H1 (cell line): ENCODE data around the gene RSAD1. TPM values are rescaled to one million over a fixed set of nuclear protein-coding genes. Genes with fewer than 3 reads are reported as not detected.

ENCODE experiments used
- CTCF ChIA-PET: fragments of 300-600 bp; sonication (Branson Sonifier 250); formaldehyde crosslinking; loops from one replicate; lab custom pipeline; 2021; ENCODE audit not compliant: partially characterized antibody; lab: Charles Lee
- POLR2A ChIA-PET: fragments of 300-600 bp; sonication (Branson Sonifier 250); formaldehyde crosslinking; loops from one replicate; lab custom pipeline; 2021; ENCODE audit warnings: inconsistent platforms; ENCODE audit not compliant: partially characterized antibody; lab: Charles Lee
- DNase-seq, 2 experiments: peaks; one replicate each; pipeline versions ENCODE4 v3.0.0 to v3.0.0-alpha.2; 2010 to 2022; ENCODE audit warnings: low spot score in 2 of 2, low read depth in 1 of 2, mixed read lengths in 1 of 2
- FAIRE-seq: peaks from 2 replicates; lab custom pipeline; 2011; peaks lifted over from hg19 to GRCh38; lab: Jason Lieb, UNC
- H2AFZ ChIP-seq: 2 replicates; pipeline ENCODE4 v1.8.1; 2012; ENCODE audit warnings: low read length, inconsistent platforms
- H2AK5ac ChIP-seq: 2 replicates; pipeline ENCODE4 v1.6.1; 2013; ENCODE audit warnings: low read depth, low read length
- H2BK120ac ChIP-seq: replicated peaks from 2 replicates; pipeline ENCODE3; 2013; ENCODE audit warnings: low read depth, low read length, inconsistent platforms
- H2BK12ac ChIP-seq: 2 replicates; pipeline ENCODE4 v1.6.1; 2013; ENCODE audit warnings: low read depth, low read length
- H2BK15ac ChIP-seq: 2 replicates; pipeline ENCODE4 v1.6.1; 2013; ENCODE audit warnings: low read length
- H2BK20ac ChIP-seq: 2 replicates; pipeline ENCODE4 v1.6.1; 2013; ENCODE audit warnings: low read length
- H2BK5ac ChIP-seq: 2 replicates; pipeline ENCODE4 v1.6.1; 2013; ENCODE audit warnings: low read depth, low read length
- H3K14ac ChIP-seq: 2 replicates; pipeline ENCODE4 v1.6.1; 2013; ENCODE audit warnings: inconsistent platforms; ENCODE audit not compliant: insufficient read length
- H3K18ac ChIP-seq: 2 replicates; pipeline ENCODE4 v1.6.1; 2013; ENCODE audit warnings: low read length; ENCODE audit errors: extremely low read depth
- H3K23ac ChIP-seq: 2 replicates; pipeline ENCODE4 v1.6.1; 2013; ENCODE audit warnings: inconsistent platforms; ENCODE audit not compliant: insufficient read length
- H3K23me2 ChIP-seq: 2 replicates; pipeline ENCODE4 v1.6.1; 2013; ENCODE audit warnings: low read depth, low read length
- H3K27ac ChIP-seq: 2 replicates; pipeline ENCODE4 v1.6.1; 2011; ENCODE audit warnings: low read depth, low read length, inconsistent platforms
- H3K27me3 ChIP-seq, 4 experiments: replicated peaks in 1 of 4; 1 replicate in 1 of 4; 2 replicates in 3 of 4; pipeline versions ENCODE4 v1.6.1 to v1.8.1; 2011 to 2013; ENCODE audit warnings: low read length in 3 of 4, mild to moderate bottlenecking in 3 of 4, inconsistent platforms in 2 of 4, mixed read lengths in 2 of 4, moderate library complexity in 1 of 4; ENCODE audit not compliant: control insufficient read depth in 3 of 4, insufficient read depth in 3 of 4; ENCODE audit errors: extremely low read depth in 1 of 4
- H3K36me3 ChIP-seq, 4 experiments: 2 replicates each; pipeline versions ENCODE4 v1.6.1 to v1.8.1; 2011 to 2013; ENCODE audit warnings: mild to moderate bottlenecking in 4 of 4, low read length in 3 of 4, moderate library complexity in 2 of 4, control low read depth in 1 of 4, inconsistent platforms in 1 of 4; ENCODE audit not compliant: insufficient read depth in 4 of 4, control insufficient read depth in 2 of 4
- H3K4ac ChIP-seq: replicated peaks from 2 replicates; pipeline ENCODE3; 2013; ENCODE audit warnings: low read length, low read depth, mixed read lengths, inconsistent platforms; ENCODE audit not compliant: insufficient read length
- H3K4me1 ChIP-seq, 4 experiments: replicated peaks in 1 of 4; 1 replicate in 1 of 4; 2 replicates in 3 of 4; pipeline versions ENCODE4 v1.6.1 to v1.8.1; 2011 to 2013; ENCODE audit warnings: low read length in 3 of 4, inconsistent platforms in 2 of 4, mixed read lengths in 1 of 4; ENCODE audit not compliant: insufficient read depth in 4 of 4, control insufficient read depth in 3 of 4
- H3K4me2 ChIP-seq, 2 experiments: 2 replicates each; pipeline versions ENCODE4 v1.6.1 to v1.8.1; 2011 to 2013; ENCODE audit warnings: low read depth in 2 of 2, low read length in 2 of 2, control low read depth in 1 of 2, inconsistent platforms in 1 of 2, mild to moderate bottlenecking in 1 of 2; ENCODE audit not compliant: insufficient read depth in 1 of 2
- H3K4me3 ChIP-seq, 4 experiments: fragments of 200-600, 300-600 bp in 1 of 4; sonication (generic), shearing (Covaris generic), sonication (Bioruptor Twin) in 1 of 4; 2 replicates each; pipeline versions ENCODE4 v1.5.1 to v1.8.1; 2011 to 2016; ENCODE audit warnings: low read length in 4 of 4, low read depth in 3 of 4, control low read depth in 2 of 4, inconsistent platforms in 2 of 4, mild to moderate bottlenecking in 2 of 4, mixed read lengths in 1 of 4, moderate library complexity in 1 of 4; ENCODE audit not compliant: insufficient read depth in 2 of 4; ENCODE audit errors: extremely low read depth in 1 of 4
- H3K56ac ChIP-seq: replicated peaks from 2 replicates; pipeline ENCODE3; 2013; ENCODE audit warnings: low read depth, mild to moderate bottlenecking, mixed read lengths, low read length, inconsistent platforms; ENCODE audit not compliant: insufficient read length
- H3K79me1 ChIP-seq: 2 replicates; pipeline ENCODE4 v1.6.1; 2013; ENCODE audit warnings: low read depth, low read length, control low read depth
- H3K79me2 ChIP-seq, 2 experiments: 2 replicates each; pipeline versions ENCODE4 v1.6.1 to v1.8.1; 2012 to 2013; ENCODE audit warnings: low read length in 2 of 2, mild to moderate bottlenecking in 2 of 2, inconsistent platforms in 1 of 2; ENCODE audit not compliant: insufficient read depth in 2 of 2, control insufficient read depth in 1 of 2
- H3K9ac ChIP-seq, 4 experiments: replicated peaks in 1 of 4; 1 replicate in 1 of 4; 2 replicates in 3 of 4; pipeline versions ENCODE4 v1.6.1 to v1.8.1; 2011 to 2013; ENCODE audit warnings: low read depth in 3 of 4, low read length in 3 of 4, control low read depth in 2 of 4, mild to moderate bottlenecking in 2 of 4, moderate library complexity in 2 of 4, inconsistent platforms in 1 of 4; ENCODE audit errors: extremely low read depth in 1 of 4
- H3K9me3 ChIP-seq, 2 experiments: 2 replicates each; pipeline versions ENCODE4 v1.6.1 to v1.8.1; 2012 to 2013; ENCODE audit warnings: mild to moderate bottlenecking in 2 of 2, moderate library complexity in 2 of 2, control low read depth in 1 of 2, inconsistent platforms in 1 of 2, low read depth in 1 of 2, low read length in 1 of 2, mixed read lengths in 1 of 2; ENCODE audit not compliant: insufficient read depth in 2 of 2
- H4K20me1 ChIP-seq, 2 experiments: replicated peaks in 1 of 2; 2 replicates each; pipeline versions ENCODE3 to v1.8.1; 2011 to 2013; ENCODE audit warnings: inconsistent platforms in 2 of 2, low read length in 2 of 2, mild to moderate bottlenecking in 1 of 2; ENCODE audit not compliant: insufficient read depth in 2 of 2, control insufficient read depth in 1 of 2
- H4K5ac ChIP-seq: 2 replicates; pipeline ENCODE4 v1.6.1; 2013; ENCODE audit warnings: low read length, low read depth, mixed read lengths, inconsistent platforms; ENCODE audit not compliant: insufficient read length
- H4K8ac ChIP-seq: 2 replicates; pipeline ENCODE4 v1.8.0; 2013; ENCODE audit warnings: mild to moderate bottlenecking, moderate library complexity, low read length, inconsistent platforms; ENCODE audit not compliant: insufficient read depth; ENCODE audit errors: extremely low read depth
- H4K91ac ChIP-seq: replicated peaks from 2 replicates; pipeline ENCODE3; 2013; ENCODE audit warnings: low read length, mixed read lengths, inconsistent platforms; ENCODE audit not compliant: insufficient read length
- BCL11A ChIP-seq, 2 experiments: IDR thresholded peaks; one replicate each; pipeline ENCODE4 v1.6.1; 2011; ENCODE audit warnings: low read depth in 2 of 2, low read length in 2 of 2, mild to moderate bottlenecking in 2 of 2
- CTBP2 ChIP-seq: IDR thresholded peaks from 2 replicates; pipeline ENCODE4 v1.7.0; 2011; ENCODE audit warnings: borderline replicate concordance, mild to moderate bottlenecking, moderate library complexity, mixed read lengths, low read length; ENCODE audit not compliant: insufficient read depth, insufficient read length
- CTCF ChIP-seq, 3 experiments: IDR thresholded peaks; 1 replicate in 2 of 3; 2 replicates in 1 of 3; pipeline versions ENCODE4 v1.5.1 to v1.6.1; 2011; ENCODE audit warnings: low read length in 3 of 3, mild to moderate bottlenecking in 3 of 3, inconsistent platforms in 2 of 3, low read depth in 1 of 3, moderate library complexity in 1 of 3; ENCODE audit not compliant: insufficient read depth in 1 of 3; ENCODE audit errors: control extremely low read depth in 1 of 3
- EP300 ChIP-seq, 2 experiments: IDR thresholded peaks; 1 replicate in 1 of 2; 2 replicates in 1 of 2; pipeline ENCODE4 v1.6.1; 2011 to 2012; ENCODE audit warnings: low read depth in 2 of 2, low read length in 2 of 2, mild to moderate bottlenecking in 2 of 2, borderline replicate concordance in 1 of 2, inconsistent platforms in 1 of 2, moderate library complexity in 1 of 2
- SP1 ChIP-seq: IDR thresholded peaks from 2 replicates; pipeline ENCODE4 v1.6.1; 2011; ENCODE audit warnings: low read depth, low read length
- WGBS, 2 experiments: shearing (Covaris generic) in 1 of 2; methylation state at CpG; one replicate each; pipeline versions ENCODE4 v1.1.6 to v1.1.7; 2013 to 2015; ENCODE audit warnings: low lambda C conversion rate in 2 of 2, mixed read lengths in 2 of 2, inconsistent platforms in 1 of 2, low coverage in 1 of 2, missing lambda C conversion rate in 1 of 2; ENCODE audit not compliant: insufficient replicate concordance in 2 of 2, insufficient coverage in 1 of 2, insufficient read length in 1 of 2; ENCODE audit errors: extremely low coverage in 1 of 2, missing lambda C conversion rate in 1 of 2; 5-methylcytosine and 5-hydroxymethylcytosine counted together
- polyA plus RNA-seq, 7 experiments: library from polyadenylated mRNA; depleted of rRNA in 3 of 7; stranded (reverse) in 5 of 7; unstranded in 2 of 7; fragments of >200 nt in 5 of 7; fragments of 200-250 nt in 2 of 7; gene quantifications; 1 replicate in 5 of 7; 2 replicates in 1 of 7; 4 replicates in 1 of 7; pipeline versions ENCODE4 v1.2.1 to v1.2.3, GENCODE V29; 2011 to 2013; ENCODE audit warnings: missing spikeins in 2 of 7, mixed read lengths in 2 of 7
- total RNA-seq: library from RNA; stranded (reverse); fragmentation: NEBNext Ultra II Directional; extraction: Animal tissue kit (Norgen Biotek cat#: 25700); gene quantifications from 2 replicates; pipeline ENCODE4 v1.2.1, GENCODE V29; 2021

The RSAD1 gene
- total and polyA plus RNA-seq, 2 of the 8 experiments (the other 6 are each of a cell fraction or from before 2014, with no cell fraction given): 17.9 to 33.5 TPM

GRCh38 chr17:50533720-50534148 lies 55.1 kb downstream of the RSAD1 start:
- no peak overlapping the region for H2BK20ac ChIP-seq
- peak overlapping the region; percentile 53; the same call in 1 of the 2 replicates for H2BK5ac ChIP-seq
- H4K20me1 ChIP-seq: no peaks in the 10 kb centered on the region
- no peak overlapping the region for H3K14ac ChIP-seq
- 0 out of 7 replicates have a peak overlapping the region, but pooled peaks of 1 of the 4 experiments have one; percentile 8 for H3K9ac ChIP-seq
- 6% methylated on average over 15 of the region's 17 CpGs; no CpG with 5 or more reads in 1 of the 2 experiments for WGBS, 2 experiments
- H3K18ac ChIP-seq: peak overlapping the region; percentile 88; the same call in 1 of the 2 replicates
- H2AFZ ChIP-seq: no peak overlapping the region
- ChIA-PET POLR2A (interaction anchor here (0.7 to 4.3 kb wide), 9 partner anchors 9 to 333 kb away, joined by 3 to 13 read pairs (median 4); partner anchors contain the start of genes CACNA1G and TOB1), CTCF (interaction anchor here (0.6 to 5.2 kb wide), 18 partner anchors 9 to 163 kb away, joined by 3 to 36 read pairs (median 6); no protein-coding TSS in a partner anchor)
- H3K36me3 ChIP-seq: peaks cover 0 to 3% (median 0%) of the 10 kb centered on the region in 4 experiments; a peak in 1 of 8 replicates
- no peak overlapping the region for H2AK5ac ChIP-seq
- H3K4ac ChIP-seq: no peak overlapping the region
- peak in 1 of 2 experiments; percentile 69 for DNase-seq
- H3K56ac ChIP-seq: no peak overlapping the region
- H2BK15ac ChIP-seq: 0 out of 2 replicates have a peak overlapping the region, but pooled peaks have one; percentile 88
- no peaks in the 10 kb centered on the region for H3K9me3 ChIP-seq
- H3K23me2 ChIP-seq: peaks cover 17% of the 10 kb centered on the region
- peak; percentile 52 for FAIRE-seq
- peaks cover 5 to 29% (median 18%) of the 10 kb centered on the region in 4 experiments for H3K4me1 ChIP-seq
- H3K4me3 ChIP-seq: peak overlapping the region; percentile 36 to 77 (median 74)
- peak overlapping the region; percentile 96 to 99 for H3K4me2 ChIP-seq
- no peak overlapping the region for H2BK120ac ChIP-seq
- H3K27ac ChIP-seq: no peak overlapping the region
- no peak overlapping the region for H4K8ac ChIP-seq
- peaks cover 0 to 21% (median 10%) of the 10 kb centered on the region in 4 experiments; a peak in 4 of 7 replicates for H3K27me3 ChIP-seq
- H4K91ac ChIP-seq: no peak overlapping the region
- H3K79me2 ChIP-seq: 0 out of 4 replicates have a peak, but pooled peaks cover 0 to 2% of the 10 kb centered on the region in 2 experiments
- H4K5ac ChIP-seq: no peak overlapping the region
- no peaks in the 10 kb centered on the region; the same call in 1 of the 2 replicates for H3K79me1 ChIP-seq
- no peak overlapping the region for H3K23ac ChIP-seq
- H2BK12ac ChIP-seq: peak overlapping the region; percentile 60; the same call in 1 of the 2 replicates
- TF ChIP-seq SP1: no peak
- TF ChIP-seq BCL11A (IDR thresholded peaks at IDR 0.05; ENCODE audit: low read depth in 2 of 2, low read length in 2 of 2): no peak
- TF ChIP-seq CTCF (IDR thresholded peaks at IDR 0.05; ENCODE audit: control extremely low read depth in 1 of 3, insufficient read depth in 1 of 3, low read depth in 1 of 3, low read length in 3 of 3): no peak
- TF ChIP-seq EP300 (IDR thresholded peaks at IDR 0.05; ENCODE audit: borderline replicate concordance in 1 of 2, low read depth in 2 of 2, low read length in 2 of 2): no peak
- TF ChIP-seq CTBP2: peak; percentile 43
